ENCODE results near the gene GP1BA. TPM values are rescaled to one million over a fixed set of nuclear protein-coding genes. Genes with fewer than 3 reads are reported as not detected.

GP1BA gene
- total and polyA plus RNA-seq, 11 donors, result 0.06 to 0.35 (median 0.20) TPM; not detected in 6

DNA sequence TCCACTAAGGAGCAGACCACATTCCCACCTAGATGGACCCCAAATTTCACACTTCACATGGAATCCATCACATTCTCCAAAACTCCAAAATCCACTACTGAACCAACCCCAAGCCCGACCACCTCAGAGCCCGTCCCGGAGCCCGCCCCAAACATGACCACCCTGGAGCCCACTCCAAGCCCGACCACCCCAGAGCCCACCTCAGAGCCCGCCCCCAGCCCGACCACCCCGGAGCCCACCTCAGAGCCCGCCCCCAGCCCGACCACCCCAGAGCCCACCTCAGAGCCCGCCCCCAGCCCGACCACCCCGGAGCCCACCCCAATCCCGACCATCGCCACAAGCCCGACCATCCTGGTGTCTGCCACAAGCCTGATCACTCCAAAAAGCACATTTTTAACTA, 1.6 kb downstream of the GP1BA start:
- DNase-seq, result no peak
- ATAC-seq, result no peak
- Histone ChIP-seq H3K4me3 (peak overlapping the region in 1 of 12 donors; percentile 2), H3K27ac (peak overlapping the region in 2 of 12 donors; percentile 39 to 50), H3K36me3 (peaks cover 0 to 36% (median 23%) of the 10 kb centered on the region in 9 donors), H3K9me3 (no peaks in the 10 kb centered on the region), H3K4me1 (peaks cover under 1 to 32% (median 15%) of the 10 kb centered on the region in 12 donors), H3K27me3 (no peaks in the 10 kb centered on the region)
- WGBS, 4 donors, result 79 to 93% (median 84%) methylated on average over 15 to 16 of the region's 16 CpGs
- TF ChIP-seq, protein P1, sequence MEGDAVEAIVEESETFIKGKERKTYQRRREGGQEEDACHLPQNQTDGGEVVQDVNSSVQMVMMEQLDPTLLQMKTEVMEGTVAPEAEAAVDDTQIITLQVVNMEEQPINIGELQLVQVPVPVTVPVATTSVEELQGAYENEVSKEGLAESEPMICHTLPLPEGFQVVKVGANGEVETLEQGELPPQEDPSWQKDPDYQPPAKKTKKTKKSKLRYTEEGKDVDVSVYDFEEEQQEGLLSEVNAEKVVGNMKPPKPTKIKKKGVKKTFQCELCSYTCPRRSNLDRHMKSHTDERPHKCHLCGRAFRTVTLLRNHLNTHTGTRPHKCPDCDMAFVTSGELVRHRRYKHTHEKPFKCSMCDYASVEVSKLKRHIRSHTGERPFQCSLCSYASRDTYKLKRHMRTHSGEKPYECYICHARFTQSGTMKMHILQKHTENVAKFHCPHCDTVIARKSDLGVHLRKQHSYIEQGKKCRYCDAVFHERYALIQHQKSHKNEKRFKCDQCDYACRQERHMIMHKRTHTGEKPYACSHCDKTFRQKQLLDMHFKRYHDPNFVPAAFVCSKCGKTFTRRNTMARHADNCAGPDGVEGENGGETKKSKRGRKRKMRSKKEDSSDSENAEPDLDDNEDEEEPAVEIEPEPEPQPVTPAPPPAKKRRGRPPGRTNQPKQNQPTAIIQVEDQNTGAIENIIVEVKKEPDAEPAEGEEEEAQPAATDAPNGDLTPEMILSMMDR (IDR thresholded peaks at IDR 0.05), result no peak
- TF ChIP-seq POLR2A (IDR thresholded peaks at IDR 0.05), result no peak
- intact Hi-C loops (cut with DNase I), result loop anchor here in 2 of 10 donors (10.0 kb wide), 1 partner anchor 51 kb away; the partner anchor contains the start of gene CAMTA2 (in 2 of the 2)

DNA sequence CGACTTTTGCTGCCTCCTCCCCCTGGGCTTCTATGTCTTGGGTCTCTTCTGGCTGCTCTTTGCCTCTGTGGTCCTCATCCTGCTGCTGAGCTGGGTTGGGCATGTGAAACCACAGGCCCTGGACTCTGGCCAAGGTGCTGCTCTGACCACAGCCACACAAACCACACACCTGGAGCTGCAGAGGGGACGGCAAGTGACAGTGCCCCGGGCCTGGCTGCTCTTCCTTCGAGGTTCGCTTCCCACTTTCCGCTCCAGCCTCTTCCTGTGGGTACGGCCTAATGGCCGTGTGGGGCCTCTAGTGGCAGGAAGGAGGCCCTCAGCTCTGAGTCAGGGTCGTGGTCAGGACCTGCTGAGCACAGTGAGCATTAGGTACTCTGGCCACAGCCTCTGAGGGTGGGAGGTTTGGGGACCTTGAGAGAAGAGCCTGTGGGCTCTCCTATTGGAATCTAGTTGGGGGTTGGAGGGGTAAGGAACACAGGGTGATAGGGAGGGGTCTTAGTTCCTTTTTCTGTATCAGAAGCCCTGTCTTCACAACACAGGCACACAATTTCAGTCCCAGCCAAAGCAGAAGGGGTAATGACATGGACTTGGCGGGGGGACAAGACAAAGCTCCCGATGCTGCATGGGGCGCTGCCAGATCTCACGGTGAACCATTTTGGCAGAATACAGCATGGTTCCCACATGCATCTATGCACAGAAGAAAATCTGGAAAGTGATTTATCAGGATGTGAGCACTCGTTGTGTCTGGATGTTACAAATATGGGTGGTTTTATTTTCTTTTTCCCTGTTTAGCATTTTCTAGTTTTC, 2.3 kb downstream of the GP1BA start:
- intact Hi-C loops (cut with DNase I), result loop anchor here in 2 of 10 donors (10.0 kb wide), 1 partner anchor 50 kb away; the partner anchor contains the start of gene CAMTA2 (in 2 of the 2)
- H3K4me3 ChIP-seq, result peak overlapping the region in 1 of 12 donors; percentile 2
- peak overlapping the region in 9 of 12 donors; percentile 13 to 54 (median 34) for H3K27ac ChIP-seq
- H3K27me3 ChIP-seq, result no peaks in the 10 kb centered on the region
- TF ChIP-seq POLR2A (IDR thresholded peaks at IDR 0.05), result no peak
- TF ChIP-seq, protein P1 (IDR thresholded peaks at IDR 0.05), result peak in 4 of 12 donors; percentile 16 to 40 (median 20)
- 19 to 30% (median 21%) methylated on average over 14 of the region's 14 CpGs for WGBS, 4 donors
- ATAC-seq, result peak; percentile 11 to 41 (median 34)
- H3K4me1 ChIP-seq, result peaks cover 5 to 39% (median 22%) of the 10 kb centered on the region in 12 donors
- no peaks in the 10 kb centered on the region for H3K9me3 ChIP-seq
- H3K36me3 ChIP-seq, result peaks cover 0 to 38% (median 23%) of the 10 kb centered on the region in 9 donors
- peak in 1 of 5 donors; percentile 71 for DNase-seq

DNA sequence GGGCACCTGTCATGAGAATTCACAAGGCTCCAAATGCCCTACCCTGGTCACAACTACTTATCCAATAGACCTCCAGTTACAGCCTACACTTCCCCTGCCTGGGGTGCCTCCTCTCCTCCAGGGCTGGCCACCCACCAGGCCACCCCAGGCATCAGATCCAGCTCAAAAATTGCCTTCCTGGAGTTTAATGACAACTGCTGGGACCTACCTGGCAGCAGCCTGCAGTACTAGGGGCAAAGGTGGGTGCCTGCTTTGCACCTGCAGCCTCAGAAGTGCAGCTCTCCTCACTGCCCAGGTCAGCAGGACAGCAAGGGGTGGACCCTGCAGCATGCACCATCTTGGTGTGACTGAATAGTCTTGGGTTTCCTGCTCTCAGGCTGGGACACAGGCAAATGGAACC, 3.6 kb downstream of the GP1BA start:
- H3K4me3 ChIP-seq, result no peak overlapping the region
- intact Hi-C loops (cut with DNase I), result loop anchor here in 5 of 10 donors (5.0 to 10.0 kb wide), 5 partner anchors 37 to 62 kb away; partner anchors contain the start of genes CAMTA2 (in 3 of the 5), INCA1 (in 1 of the 5) and KIF1C (in 1 of the 5)
- H3K36me3 ChIP-seq, result peaks cover 0 to 37% (median 23%) of the 10 kb centered on the region in 9 donors
- H3K27ac ChIP-seq, result no peak overlapping the region
- H3K4me1 ChIP-seq, result peaks cover 5 to 40% (median 24%) of the 10 kb centered on the region in 12 donors
- no peaks in the 10 kb centered on the region for H3K9me3 ChIP-seq
- ATAC-seq (no peak), DNase-seq (no peak)
- TF ChIP-seq POLR2A (IDR thresholded peaks at IDR 0.05), result no peak
- TF ChIP-seq, protein P1 (IDR thresholded peaks at IDR 0.05), result no peak
- H3K27me3 ChIP-seq, result no peaks in the 10 kb centered on the region

DNA sequence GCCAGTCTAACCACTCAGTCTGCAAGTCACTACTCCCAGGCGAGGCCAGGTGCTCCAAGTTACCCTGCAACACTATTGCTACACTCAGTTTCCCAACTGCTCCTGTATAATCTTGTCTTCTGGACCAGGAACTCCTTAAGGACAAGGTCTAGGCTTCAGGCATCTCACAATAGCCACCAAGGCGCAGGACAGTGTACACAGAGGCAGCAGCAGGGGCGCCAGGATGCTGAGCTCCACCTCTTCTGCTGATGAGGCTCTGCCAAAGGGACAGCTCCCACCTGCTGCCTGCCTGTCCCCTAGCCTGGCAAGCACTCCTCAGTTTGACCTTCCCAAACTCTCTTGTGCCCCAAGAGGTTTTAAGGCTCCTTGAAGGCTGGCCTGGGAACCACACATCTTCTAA, 4.4 kb downstream of the GP1BA start:
- Histone ChIP-seq H3K9me3 (no peaks in the 10 kb centered on the region), H3K36me3 (peaks cover 0 to 33% (median 23%) of the 10 kb centered on the region in 9 donors), H3K4me3 (no peak overlapping the region), H3K4me1 (peaks cover 6 to 48% (median 32%) of the 10 kb centered on the region in 12 donors), H3K27me3 (no peaks in the 10 kb centered on the region), H3K27ac (no peak overlapping the region)
- no peak for TF ChIP-seq POLR2A (IDR thresholded peaks at IDR 0.05)
- TF ChIP-seq, protein P1 (IDR thresholded peaks at IDR 0.05), result no peak
- ATAC-seq (no peak), DNase-seq (no peak)
- 80 to 93% (median 81%) methylated on average over 3 of the region's 3 CpGs for WGBS, 4 donors
- intact Hi-C loops (cut with DNase I), result loop anchor here in 5 of 10 donors (5.0 to 10.0 kb wide), 5 partner anchors 36 to 61 kb away; partner anchors contain the start of genes CAMTA2 (in 3 of the 5), INCA1 (in 1 of the 5) and KIF1C (in 1 of the 5)
